Stomach (tissue), 9 donors: ENCODE results near the gene GBA3. TPM values are rescaled to one million over a fixed set of nuclear protein-coding genes. Genes with fewer than 3 reads are reported as not detected.

Source experiments
- DNase-seq, 2 donors: peaks; one replicate each; pipeline versions ENCODE4 v3.0.0 to v3.0.0-alpha.2; 2013 to 2019
- H3K27ac ChIP-seq, 5 donors: fragments of 200-600 bp in 4 of 5; sonication (generic) in 4 of 5; one replicate each; pipeline ENCODE4 v1.5.1; 2013 to 2019; ENCODE audit warnings: mild to moderate bottlenecking in 1 of 5, moderate library complexity in 1 of 5
- H3K27me3 ChIP-seq, 3 donors: fragments of 200-600 bp; sonication (generic); one replicate each; pipeline ENCODE4 v1.5.1; 2017 to 2019; ENCODE audit warnings: mixed run types in 1 of 3
- H3K36me3 ChIP-seq, 4 donors: fragments of 200-600 bp; sonication (generic); 1 replicate in 3 of 4; 2 replicates in 1 of 4; pipeline ENCODE4 v1.5.1; 2016 to 2019
- H3K4me1 ChIP-seq, 4 donors: fragments of 200-600 bp; sonication (generic); one replicate each; pipeline ENCODE4 v1.5.1; 2016 to 2019
- H3K4me3 ChIP-seq, 4 donors: fragments of 200-600 bp; sonication (generic) in 3 of 4; one replicate each; pipeline ENCODE4 v1.5.1; 2016 to 2019; ENCODE audit warnings: mild to moderate bottlenecking in 1 of 4
- H3K9me3 ChIP-seq, 4 donors: fragments of 200-600 bp; sonication (generic); one replicate each; pipeline ENCODE4 v1.5.1; 2016 to 2019
- EP300 ChIP-seq: sonication (generic); formaldehyde crosslinking; IDR thresholded peaks from one replicate; pipeline ENCODE4 v1.6.1; 2017; ENCODE audit warnings: antibody characterized with exemption
- POLR2A ChIP-seq, 4 donors: fragments of 450-650 bp; IDR thresholded peaks; one replicate each; pipeline ENCODE4 v1.6.1; 2016; ENCODE audit warnings: antibody characterized with exemption in 4 of 4, control low read depth in 2 of 4, mild to moderate bottlenecking in 1 of 4, moderate library complexity in 1 of 4
- POLR2AphosphoS5 ChIP-seq, 3 donors: sonication (generic); formaldehyde crosslinking; IDR thresholded peaks; one replicate each; pipeline ENCODE4 v1.6.1; 2016; ENCODE audit warnings: antibody characterized with exemption in 3 of 3
- WGBS, 5 donors: extraction: QIAGEN DNeasy Blood & Tissue Kit in 3 of 5; methylation state at CpG; one replicate each; pipeline versions ENCODE4 v1.1.5 to v1.1.7; 2013 to 2018; 5-methylcytosine and 5-hydroxymethylcytosine counted together
- intact Hi-C: fragments of 100-400 bp; cut with DNase I; formaldehyde crosslinking; loops from one replicate; pipeline ENCODE4 v1.15.1; 2023; ENCODE audit warnings: low total_unique reads
- polyA plus RNA-seq, 3 donors: library from polyadenylated mRNA; stranded (reverse); fragments of 200-250 nt; gene quantifications; one replicate each; pipeline ENCODE4 v1.2.3, GENCODE V29; 2013
- total RNA-seq, 5 donors: library from RNA; depleted of rRNA; stranded (reverse); fragments of >200 nt; gene quantifications; one replicate each; pipeline versions ENCODE4 v1.1.0 to v1.2.3, GENCODE V29; 2014 to 2016
- TF ChIP-seq, protein P1 (sequence below), 7 experiments: fragments of 450-650 bp in 4 of 7; fragments of 200-600 bp in 3 of 7; sonication (generic) in 3 of 7; IDR thresholded peaks; one replicate each; pipeline ENCODE4 v1.5.1; 2016 to 2019; ENCODE audit warnings: antibody characterized with exemption in 7 of 7, control low read depth in 2 of 7, mild to moderate bottlenecking in 1 of 7
- donor health status: healthy with polysubstance abuse.
- donor health status: Bipolar disorder and iron deficiency.
- donor health status: healthy.

The GBA3 gene
- total and polyA plus RNA-seq, 8 donors: 0.10 to 13.0 (median 2.8) TPM; not detected in 5

DNA sequence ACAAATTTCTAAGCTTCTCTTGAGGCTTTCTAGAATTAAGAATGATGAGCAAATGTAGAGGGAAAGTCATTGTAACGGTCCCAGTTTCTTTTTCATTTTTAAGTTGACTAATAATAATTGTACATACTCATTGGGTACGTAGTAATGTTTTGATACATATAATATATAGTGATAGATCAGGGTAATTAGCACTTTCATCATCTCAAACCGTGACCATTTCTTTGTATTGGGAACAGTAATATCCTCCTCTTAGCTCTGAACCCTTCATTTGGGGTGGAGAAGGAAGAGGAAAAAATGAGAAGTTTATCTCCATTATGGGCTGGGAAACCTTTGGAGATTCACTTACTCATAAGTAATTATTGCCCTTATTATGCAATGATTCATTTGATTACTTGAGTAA is 39.0 kb upstream of the GBA3 start:
- intact Hi-C loops: no loop called here
- no peaks in the 10 kb centered on the region for H3K4me1 ChIP-seq
- no peaks in the 10 kb centered on the region for H3K9me3 ChIP-seq
- no peak for TF ChIP-seq EP300
- no peak for TF ChIP-seq POLR2A (IDR thresholded peaks at IDR 0.05)
- no peak for TF ChIP-seq POLR2AphosphoS5 (IDR thresholded peaks at IDR 0.05)
- TF ChIP-seq, protein P1, sequence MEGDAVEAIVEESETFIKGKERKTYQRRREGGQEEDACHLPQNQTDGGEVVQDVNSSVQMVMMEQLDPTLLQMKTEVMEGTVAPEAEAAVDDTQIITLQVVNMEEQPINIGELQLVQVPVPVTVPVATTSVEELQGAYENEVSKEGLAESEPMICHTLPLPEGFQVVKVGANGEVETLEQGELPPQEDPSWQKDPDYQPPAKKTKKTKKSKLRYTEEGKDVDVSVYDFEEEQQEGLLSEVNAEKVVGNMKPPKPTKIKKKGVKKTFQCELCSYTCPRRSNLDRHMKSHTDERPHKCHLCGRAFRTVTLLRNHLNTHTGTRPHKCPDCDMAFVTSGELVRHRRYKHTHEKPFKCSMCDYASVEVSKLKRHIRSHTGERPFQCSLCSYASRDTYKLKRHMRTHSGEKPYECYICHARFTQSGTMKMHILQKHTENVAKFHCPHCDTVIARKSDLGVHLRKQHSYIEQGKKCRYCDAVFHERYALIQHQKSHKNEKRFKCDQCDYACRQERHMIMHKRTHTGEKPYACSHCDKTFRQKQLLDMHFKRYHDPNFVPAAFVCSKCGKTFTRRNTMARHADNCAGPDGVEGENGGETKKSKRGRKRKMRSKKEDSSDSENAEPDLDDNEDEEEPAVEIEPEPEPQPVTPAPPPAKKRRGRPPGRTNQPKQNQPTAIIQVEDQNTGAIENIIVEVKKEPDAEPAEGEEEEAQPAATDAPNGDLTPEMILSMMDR (IDR thresholded peaks at IDR 0.05): no peak
- no peak overlapping the region for H3K27ac ChIP-seq
- H3K36me3 ChIP-seq: no peaks in the 10 kb centered on the region
- no peak for DNase-seq
- 68 to 86% (median 75%) methylated on average over 3 of the region's 3 CpGs for WGBS, 5 donors
- H3K4me3 ChIP-seq: no peak overlapping the region
- no peaks in the 10 kb centered on the region for H3K27me3 ChIP-seq

DNA sequence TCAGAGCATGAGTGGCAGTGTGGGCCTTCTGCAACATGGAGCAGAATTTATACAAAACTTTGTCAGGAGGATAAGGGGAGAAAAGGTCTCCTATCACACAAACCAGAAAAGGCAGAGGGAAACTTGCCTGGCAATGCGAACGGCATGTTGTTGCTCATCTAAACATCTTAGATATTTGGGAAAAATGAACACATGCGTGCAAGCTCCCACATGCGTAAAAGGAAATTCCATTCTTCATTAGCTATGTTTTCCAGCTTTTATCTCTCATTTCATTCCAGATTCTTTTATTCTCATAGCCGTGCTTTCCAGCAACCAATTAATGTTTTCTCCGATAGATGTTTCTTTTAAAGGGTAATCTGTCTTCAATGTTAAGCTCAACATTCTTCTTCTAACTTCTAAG is 31.3 kb upstream of the GBA3 start:
- no peaks in the 10 kb centered on the region for H3K4me1 ChIP-seq
- H3K27ac ChIP-seq: no peak overlapping the region
- no peak overlapping the region for H3K4me3 ChIP-seq
- H3K9me3 ChIP-seq: no peaks in the 10 kb centered on the region
- intact Hi-C loops: no loop called here
- TF ChIP-seq EP300 (no peak), POLR2AphosphoS5 (IDR thresholded peaks at IDR 0.05) (no peak), POLR2A (IDR thresholded peaks at IDR 0.05) (no peak)
- TF ChIP-seq, protein P1 (IDR thresholded peaks at IDR 0.05): no peak
- H3K27me3 ChIP-seq: no peaks in the 10 kb centered on the region
- H3K36me3 ChIP-seq: no peaks in the 10 kb centered on the region
- peak in 1 of 2 donors; percentile 33 for DNase-seq
- 65 to 83% (median 80%) methylated on average over 6 of the region's 6 CpGs for WGBS, 5 donors

GRCh38 chr4:22667332-22667940 is 25.3 kb upstream of the GBA3 start:
- H3K4me1 ChIP-seq: no peaks in the 10 kb centered on the region
- H3K36me3 ChIP-seq: no peaks in the 10 kb centered on the region
- TF ChIP-seq EP300: no peak
- TF ChIP-seq POLR2A (IDR thresholded peaks at IDR 0.05): no peak
- no peak for TF ChIP-seq POLR2AphosphoS5 (IDR thresholded peaks at IDR 0.05)
- TF ChIP-seq, protein P1 (IDR thresholded peaks at IDR 0.05): no peak
- no peak overlapping the region for H3K27ac ChIP-seq
- DNase-seq: no peak
- intact Hi-C loops: no loop called here
- no peaks in the 10 kb centered on the region for H3K27me3 ChIP-seq
- no peaks in the 10 kb centered on the region for H3K9me3 ChIP-seq
- WGBS, 5 donors: 83 to 94% (median 88%) methylated on average over 3 of the region's 3 CpGs
- H3K4me3 ChIP-seq: no peak overlapping the region

GRCh38 chr4:22668301-22668700 is 24.4 kb upstream of the GBA3 start:
- Histone ChIP-seq H3K9me3 (no peaks in the 10 kb centered on the region), H3K27me3 (no peaks in the 10 kb centered on the region), H3K4me3 (no peak overlapping the region), H3K36me3 (no peaks in the 10 kb centered on the region), H3K27ac (no peak overlapping the region), H3K4me1 (no peaks in the 10 kb centered on the region)
- intact Hi-C loops: no loop called here
- TF ChIP-seq POLR2A (IDR thresholded peaks at IDR 0.05) (no peak), EP300 (no peak), POLR2AphosphoS5 (IDR thresholded peaks at IDR 0.05) (no peak)
- TF ChIP-seq, protein P1 (IDR thresholded peaks at IDR 0.05): no peak
- peak in 1 of 2 donors; percentile 52 for DNase-seq
